T1000 (cell line): ENCODE data around the gene MTA1.

Experiments used
- DNase-seq: peaks from one replicate; lab custom pipeline; 2025; ENCODE audit warnings: mixed read lengths; lab: John Stamatoyannopoulos, UW

The MTA1 gene

DNA sequence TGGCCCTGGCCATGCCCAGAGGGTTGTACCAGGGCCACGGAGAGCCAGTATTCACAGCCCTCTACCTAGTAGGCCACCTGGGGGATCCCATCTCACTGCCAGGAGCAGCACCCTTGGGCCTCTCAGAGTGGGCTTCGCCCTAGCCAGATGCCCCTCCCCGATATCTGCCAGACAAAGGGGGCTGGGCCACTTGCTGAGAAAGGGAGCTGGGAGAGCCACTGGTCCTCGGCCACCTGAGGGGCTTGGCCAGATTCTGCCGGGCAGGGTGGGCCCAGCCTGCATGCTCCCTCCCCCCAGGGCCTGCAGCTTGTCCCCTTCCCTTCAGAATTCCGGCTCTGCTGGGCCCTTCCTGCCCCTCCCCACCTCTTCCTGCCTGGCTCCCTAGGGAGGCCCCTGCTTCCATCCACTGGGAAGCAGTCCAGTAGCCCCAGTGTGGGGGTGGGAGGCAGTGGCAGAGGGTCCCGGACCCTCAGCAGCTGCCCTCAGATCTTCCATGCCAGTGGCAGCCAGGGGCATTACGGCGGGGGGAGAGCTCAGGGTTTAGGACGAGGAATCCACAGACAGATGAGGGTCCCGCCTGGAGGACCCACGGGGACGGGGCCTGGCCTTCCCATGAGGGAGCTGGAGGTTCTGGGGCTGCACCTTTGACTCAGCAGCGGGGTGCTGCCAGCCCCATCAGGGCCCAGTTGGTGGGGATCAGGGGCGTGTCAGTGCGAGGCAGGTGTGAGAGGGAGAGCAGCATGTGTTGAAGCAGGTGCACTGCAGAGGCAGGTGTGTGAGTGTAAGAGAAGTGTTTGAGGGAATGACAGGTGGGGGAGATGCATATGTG, 57.4 kb downstream of the MTA1 start:
- DNase-seq, result no peak

GRCh38 chr14:105477660-105478397, 58.2 kb downstream of the MTA1 start:
- DNase-seq, result no peak

GRCh38 chr14:105478398-105479251, 59.0 kb downstream of the MTA1 start:
- DNase-seq, result no peak

GRCh38 chr14:105479431-105480158, 60.0 kb downstream of the MTA1 start:
- no peak for DNase-seq

DNA sequence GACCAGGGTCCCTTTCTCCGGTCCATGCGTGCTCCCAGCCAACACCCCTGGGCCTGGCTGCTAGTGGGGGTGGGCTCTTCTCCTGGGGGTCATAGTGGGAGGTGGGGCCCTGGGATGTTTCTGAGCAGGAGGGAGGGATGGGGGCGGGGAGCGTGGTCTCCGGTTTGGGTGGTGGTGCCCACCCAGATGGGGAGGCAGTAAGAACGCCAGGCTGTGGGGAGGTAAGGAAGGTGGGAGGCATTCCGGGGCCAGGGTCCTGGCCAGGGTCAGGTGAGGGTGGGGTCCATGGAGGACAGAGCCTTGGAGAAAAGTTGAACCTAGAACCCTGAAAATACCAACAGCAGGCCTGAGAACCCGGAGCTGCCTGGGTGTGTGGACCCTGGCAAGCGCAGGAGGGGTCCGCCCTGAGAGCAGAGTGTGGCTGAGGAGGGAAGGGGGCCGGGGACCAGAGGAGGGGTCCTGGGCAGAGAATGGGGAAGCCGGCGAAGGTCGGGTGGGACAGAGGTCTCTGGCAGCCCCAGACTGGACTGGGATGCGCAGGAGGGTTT, 60.6 kb downstream of the MTA1 start:
- no peak for DNase-seq

DNA sequence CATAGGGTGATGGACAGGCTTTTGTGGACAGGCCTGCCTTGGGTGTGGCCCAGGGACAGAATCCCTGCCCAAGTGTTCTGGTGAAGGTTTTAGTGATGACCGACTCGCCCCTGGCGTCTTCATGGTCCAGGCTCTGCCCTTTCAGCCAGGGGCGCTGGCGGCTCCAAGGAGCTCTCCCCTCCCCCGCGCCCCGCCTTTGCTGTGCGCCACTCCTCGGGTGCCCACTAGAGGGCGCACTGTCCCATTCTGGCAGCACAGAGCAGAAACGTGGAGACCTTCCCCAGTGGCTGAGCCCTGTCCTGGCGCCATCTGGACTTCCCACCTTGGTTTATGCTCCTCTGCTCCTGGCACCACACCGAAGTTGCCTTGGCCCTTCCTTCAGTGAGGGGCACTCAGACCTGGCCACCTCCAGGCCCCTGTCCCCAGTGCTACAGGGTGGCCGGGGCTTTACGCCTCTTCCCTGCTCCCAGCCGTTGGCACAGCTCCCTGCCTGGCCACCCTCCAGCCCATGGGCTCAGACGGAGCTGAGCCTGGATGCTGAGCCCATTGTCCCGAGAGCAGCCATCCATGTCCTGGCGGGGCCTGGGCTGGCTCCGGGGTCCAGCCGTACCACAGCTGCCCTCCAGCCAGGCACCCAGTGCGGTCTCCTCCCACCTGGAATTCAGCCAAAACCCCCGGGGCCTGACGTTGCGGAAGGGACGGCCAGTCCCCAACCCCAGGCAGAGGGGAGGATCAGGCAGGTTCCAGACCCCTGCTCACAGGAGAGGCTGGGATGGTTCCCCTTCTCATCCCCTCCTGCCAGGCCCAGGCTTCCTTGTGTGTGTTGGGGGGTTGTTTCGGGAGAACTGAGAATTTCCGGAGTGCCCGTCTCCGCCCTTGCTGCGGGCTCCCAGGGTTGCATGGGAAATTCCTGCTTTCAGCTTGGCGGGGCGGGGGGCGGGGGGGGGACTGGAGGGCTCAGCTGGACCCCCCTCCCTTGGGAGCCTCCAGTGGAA, 61.5 kb downstream of the MTA1 start:
- DNase-seq, result peak; percentile 85

- DNase-seq, result peak; percentile 91
Observed at GRCh38 chr14:105481886-105482457, 62.3 kb downstream of the MTA1 start.

GRCh38 chr14:105482486-105483110, 63.0 kb downstream of the MTA1 start:
- no peak for DNase-seq

- no peak for DNase-seq
Observed at GRCh38 chr14:105483300-105484068, 63.9 kb downstream of the MTA1 start.

DNA sequence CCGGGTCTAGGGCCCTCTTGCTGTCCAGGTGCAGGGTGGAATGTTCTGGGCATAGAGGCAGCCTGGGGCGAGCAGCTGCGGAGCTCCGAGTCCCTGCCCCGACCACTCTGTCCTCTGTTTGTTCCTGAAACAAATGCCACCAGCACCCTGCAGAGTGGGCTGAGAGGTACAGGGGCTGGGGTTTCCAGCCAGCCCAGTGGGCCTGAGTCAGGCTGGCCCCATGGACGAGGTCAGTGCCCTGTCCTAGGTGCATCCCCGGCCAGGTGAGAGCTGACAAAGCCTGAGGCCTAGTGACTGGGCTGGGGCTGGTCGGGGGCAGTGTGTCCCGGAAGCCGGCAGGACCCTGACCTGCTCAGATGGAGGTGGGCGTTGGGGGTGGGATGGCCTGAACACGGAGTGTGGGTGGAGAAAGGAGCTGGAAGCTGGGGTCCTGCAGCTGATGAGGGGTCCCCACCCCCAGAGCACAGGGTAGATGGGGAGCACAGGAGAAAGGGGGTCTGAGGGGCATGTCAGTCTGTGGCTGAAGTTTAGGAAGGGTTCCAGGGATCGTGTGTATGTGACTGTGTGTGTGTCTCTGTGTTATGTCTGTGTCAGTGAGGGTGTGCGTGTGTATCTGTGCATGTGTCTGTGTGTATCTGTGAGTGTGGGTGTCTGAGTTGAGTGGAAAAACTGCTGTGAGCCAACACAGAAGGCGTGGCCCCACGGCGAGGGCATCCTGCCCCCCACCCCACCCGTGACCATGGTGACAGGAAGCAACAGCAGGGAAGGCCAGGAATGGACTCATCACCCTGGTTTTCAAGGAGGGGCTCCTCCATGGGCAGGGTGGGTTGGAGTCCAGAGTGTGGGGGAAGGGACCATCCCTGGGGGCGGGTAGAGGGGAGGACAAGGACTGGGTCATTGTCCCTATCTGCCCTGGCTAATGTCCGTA, 64.7 kb downstream of the MTA1 start:
- no peak for DNase-seq

DNA sequence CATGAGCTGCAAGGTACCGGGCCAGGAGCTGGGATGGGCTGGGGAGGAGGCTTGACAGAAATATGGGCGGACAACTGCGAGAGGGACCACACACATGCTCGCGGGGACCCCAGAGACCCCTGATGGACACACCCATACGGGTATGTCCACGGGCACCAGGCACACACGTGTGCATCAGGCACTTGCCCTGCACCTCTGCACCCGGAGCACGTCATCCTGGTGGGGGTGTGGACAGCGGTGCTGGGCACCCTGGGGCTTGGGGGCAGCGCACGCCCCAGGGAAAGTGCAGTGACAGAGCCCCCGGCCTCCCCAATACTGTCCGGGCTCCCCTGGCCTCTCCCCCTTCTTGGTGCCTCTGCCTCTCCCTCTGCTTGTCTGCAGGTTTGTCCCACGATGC, 65.4 kb downstream of the MTA1 start:
- DNase-seq, result no peak

DNA sequence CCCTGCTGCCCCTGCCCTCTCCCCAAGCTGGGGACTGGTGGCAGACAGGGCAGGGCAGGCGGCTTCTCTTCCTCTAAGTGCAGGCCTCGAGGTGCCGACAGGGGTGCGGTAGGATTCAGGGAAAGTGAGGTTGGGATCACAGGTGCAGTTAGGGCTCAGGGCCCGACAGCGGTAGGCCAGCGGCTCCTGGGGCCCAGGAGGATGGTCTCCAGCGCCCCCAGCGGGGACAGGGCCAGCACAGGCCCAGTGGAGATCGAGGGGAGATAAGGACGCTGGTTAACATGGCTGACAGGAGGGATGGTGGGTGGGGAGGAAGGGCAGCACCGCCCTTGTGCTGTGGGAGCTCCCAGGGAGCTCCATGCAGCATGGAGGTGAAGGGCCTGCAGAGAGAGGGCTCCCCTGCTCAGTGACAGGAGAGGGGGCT, 66.1 kb downstream of the MTA1 start:
- DNase-seq, result no peak

GRCh38 chr14:105486163-105486973, 66.7 kb downstream of the MTA1 start, which contains the start of gene CRIP1:
CRIP1 (plus strand) TSS chr14:105486886; CDS start chr14:105487260, 374 bp downstream.
- DNase-seq, result no peak

DNA sequence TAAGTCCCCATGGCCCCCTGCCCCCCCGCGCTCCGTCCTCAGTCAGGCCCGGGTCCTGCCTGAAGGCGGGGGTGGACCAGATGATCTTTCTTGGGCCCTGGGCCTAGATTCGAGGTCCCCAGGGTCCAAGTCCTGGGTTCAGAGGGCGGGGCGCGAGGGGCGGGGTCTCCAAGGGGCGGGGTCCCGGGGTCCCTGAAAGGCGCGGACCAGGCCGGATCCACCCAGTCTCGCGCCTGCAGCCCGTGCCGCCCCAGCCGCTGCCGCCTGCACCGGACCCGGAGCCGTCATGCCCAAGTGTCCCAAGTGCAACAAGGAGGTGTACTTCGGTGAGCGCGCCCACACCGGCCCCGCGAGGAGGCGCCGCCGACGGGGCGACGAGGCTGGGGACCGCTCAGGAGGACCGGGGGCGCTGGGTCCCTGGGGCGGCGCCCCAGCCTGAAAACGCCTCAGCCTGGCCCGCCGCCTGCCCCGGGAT, 67.4 kb downstream of the MTA1 start:
- DNase-seq, result no peak

GRCh38 chr14:105487449-105487985, 67.9 kb downstream of the MTA1 start:
- DNase-seq, result no peak
